Measurements from ENCODE around the gene GRIK4. TPM values are rescaled to one million over a fixed set of nuclear protein-coding genes. Genes with fewer than 3 reads are reported as not detected.

GRIK4 gene
- total and polyA plus RNA-seq, 2 donors (not counting 3 experiments of a cell fraction or from before 2014, with no cell fraction given) = 0.81 to 1.6 TPM

GRCh38 chr11:120601536-120601935 is 90.0 kb downstream of the GRIK4 start:
- dilution Hi-C loops (cut with MboI; ENCODE audit: extremely low pct_ligation_motif_present, low sequenced_read_pairs) (no loop called here), intact Hi-C loops (cut with micrococcal nuclease) (no loop called here)
- Histone ChIP-seq H3K79me2 (ENCODE audit: control insufficient read depth, insufficient read depth, low read length) (no peaks in the 10 kb centered on the region), H4K20me1 (replicated peaks; ENCODE audit: control insufficient read depth, extremely low read depth, insufficient read depth, low read length) (no peaks in the 10 kb centered on the region), H3K9me3 (replicated peaks; ENCODE audit: control insufficient read depth, insufficient read depth, low read length) (no peaks in the 10 kb centered on the region), H3K27me3 (ENCODE audit: control insufficient read depth in 2 of 2, insufficient read depth in 2 of 2, low read length in 2 of 2) (no peaks in the 10 kb centered on the region), H3K27ac (ENCODE audit: insufficient read depth, low read depth, low read length) (no peak overlapping the region), H3K9me1 (replicated peaks; ENCODE audit: control insufficient read depth, extremely low read depth, insufficient read depth, low read length) (no peaks in the 10 kb centered on the region), H2AFZ (ENCODE audit: low read depth, low read length) (no peak overlapping the region), H3K9ac (replicated peaks; ENCODE audit: extremely low read depth, insufficient read depth, low read length) (no peak overlapping the region), H3K4me2 (ENCODE audit: insufficient read depth, low read length) (no peak overlapping the region), H3K4me1 (ENCODE audit: control insufficient read depth, extremely low read depth, insufficient read depth, low read length) (no peaks in the 10 kb centered on the region), H3K36me3 (ENCODE audit: control insufficient read depth in 2 of 2, extremely low read depth in 1 of 2, insufficient read depth in 2 of 2, low read length in 2 of 2) (no peaks in the 10 kb centered on the region), H3K4me3 (replicated peaks in 1 of 3; ENCODE audit: insufficient read depth in 1 of 3, low read depth in 1 of 3, low read length in 3 of 3) (no peak overlapping the region)
- POLR2A ChIA-PET = no interaction called here
- TF ChIP-seq GATA2 (IDR thresholded peaks at IDR 0.05; ENCODE audit: insufficient read depth, insufficient read length, low read depth, low read length) = no peak
- no peak for TF ChIP-seq MAX (IDR thresholded peaks at IDR 0.05; ENCODE audit: insufficient read depth, insufficient read length)
- no peak for TF ChIP-seq FOS (IDR thresholded peaks at IDR 0.05; ENCODE audit: borderline replicate concordance, insufficient read depth, low read length)
- no peak for TF ChIP-seq EZH2 (IDR thresholded peaks at IDR 0.05; ENCODE audit: borderline replicate concordance, low read depth, low read length, severe bottlenecking)
- no peak for TF ChIP-seq MYC (IDR thresholded peaks at IDR 0.05; ENCODE audit: low read depth, low read length)
- no peak for TF ChIP-seq JUN (IDR thresholded peaks at IDR 0.05; ENCODE audit: borderline replicate concordance, insufficient read depth, insufficient read length, low read depth)
- TF ChIP-seq POLR2AphosphoS5 (IDR thresholded peaks at IDR 0.05; ENCODE audit: insufficient read depth, low read depth, low read length) = no peak
- no peak for TF ChIP-seq POLR2A (IDR thresholded peaks at IDR 0.05; ENCODE audit: low read depth, low read length)
- no peak for TF ChIP-seq CTCF (IDR thresholded peaks at IDR 0.05; ENCODE audit: extremely low read depth in 1 of 2, insufficient read depth in 1 of 2, low read depth in 1 of 2, low read length in 2 of 2)
- no TSS peak for BruUV-seq (replicated peaks)
- CTCF ChIA-PET = interaction anchor here (0.6 to 1.2 kb wide), 2 partner anchors 20 to 45 kb away, joined by 3 read pairs; no protein-coding TSS in a partner anchor
- DNase-seq (ENCODE audit: low read depth, low spot score) (no peak), FAIRE-seq (no peak)
